HEK293 (cell line): ENCODE data around the gene DENND2A.
A peak's percentile ranks its signal among the peaks of the same experiment; 100 is the strongest.
"Not testable (repeated sequence)": the region's sequence is repeated elsewhere in the genome, so short reads cannot be mapped to it uniquely, and the experiment has no call there.

Source experiments
- CTCF ChIA-PET: fragments of 350-600 bp; formaldehyde crosslinking; extraction: SDS; loops from one replicate; lab custom pipeline; 2021; ENCODE audit warnings: antibody characterized with exemption; lab: Yijun Ruan, JAX
- POLR2A ChIA-PET: fragments of 300-600 bp; formaldehyde crosslinking; extraction: SDS; loops from one replicate; lab custom pipeline; 2020; ENCODE audit warnings: antibody characterized with exemption, inconsistent platforms; lab: Yijun Ruan, JAX
- H3K27ac ChIP-seq: fragments of 200-500 bp; sonication (Bioruptor generic); 2 replicates; pipeline ENCODE4 v1.5.1; 2014; ENCODE audit warnings: low read depth, low read length, control low read depth, inconsistent platforms; ENCODE audit errors: extremely low read depth
- H3K36me3 ChIP-seq, 2 experiments: fragments of 200-500 bp in 1 of 2; sonication (Bioruptor generic) in 1 of 2; 1 replicate in 1 of 2; 2 replicates in 1 of 2; pipeline ENCODE4 v1.5.1; 2014 to 2017; ENCODE audit warnings: inconsistent platforms in 2 of 2, low read length in 2 of 2; ENCODE audit not compliant: control insufficient read depth in 2 of 2, insufficient read depth in 1 of 2
- H3K4me1 ChIP-seq: fragments of 200-500 bp; sonication (Bioruptor generic); 2 replicates; pipeline ENCODE4 v1.5.1; 2014; ENCODE audit warnings: mild to moderate bottlenecking, low read length, inconsistent platforms; ENCODE audit not compliant: control insufficient read depth, insufficient read depth
- H3K4me3 ChIP-seq: 2 replicates; pipeline ENCODE4 v1.5.1; 2011; ENCODE audit warnings: low read depth, mild to moderate bottlenecking, control low read depth, low read length, moderate library complexity
- H3K9me3 ChIP-seq: fragments of 200-500 bp; sonication (Bioruptor generic); 2 replicates; pipeline ENCODE4 v1.5.1; 2014; ENCODE audit warnings: low read depth, low read length, inconsistent platforms; ENCODE audit not compliant: control insufficient read depth, insufficient read depth
- BCL11A ChIP-seq: fragments of 450-650 bp; formaldehyde crosslinking; IDR thresholded peaks from 2 replicates; pipeline ENCODE4 v1.5.1; 2016; ENCODE audit warnings: low read depth, missing biosample characterization, missing genetic modification characterization
- GLI2 ChIP-seq: fragments of 450-650 bp; formaldehyde crosslinking; IDR thresholded peaks from 2 replicates; pipeline ENCODE4; 2017; ENCODE audit warnings: missing biosample characterization, missing genetic modification characterization, low read depth, borderline replicate concordance
- SCRT1 ChIP-seq: fragments of 450-650 bp; formaldehyde crosslinking; IDR thresholded peaks from 2 replicates; pipeline ENCODE4 v1.5.1; 2016; ENCODE audit warnings: missing biosample characterization, missing genetic modification characterization, borderline replicate concordance
- ZEB2 ChIP-seq: fragments of 450-650 bp; formaldehyde crosslinking; IDR thresholded peaks from 2 replicates; pipeline ENCODE4 v1.5.1; 2016; ENCODE audit warnings: missing biosample characterization, missing genetic modification characterization
- ZNF133 ChIP-seq: fragments of 450-650 bp; formaldehyde crosslinking; IDR thresholded peaks from 2 replicates; pipeline ENCODE4 v1.5.1; 2016; ENCODE audit warnings: missing biosample characterization, missing genetic modification characterization
- ZNF223 ChIP-seq: fragments of 450-650 bp; formaldehyde crosslinking; IDR thresholded peaks from 2 replicates; pipeline ENCODE4 v1.5.1; 2016; ENCODE audit warnings: missing biosample characterization, missing genetic modification characterization
- ZNF529 ChIP-seq: fragments of 450-650 bp; formaldehyde crosslinking; IDR thresholded peaks from 2 replicates; pipeline ENCODE4 v1.5.1; 2017; ENCODE audit warnings: missing genetic modification characterization, missing biosample characterization; ENCODE audit not compliant: insufficient replicate concordance
- ZSCAN18 ChIP-seq: fragments of 450-650 bp; formaldehyde crosslinking; IDR thresholded peaks from 2 replicates; pipeline ENCODE4 v1.5.1; 2016; ENCODE audit warnings: missing biosample characterization, missing genetic modification characterization
- TF ChIP-seq, protein P1 (sequence below): fragments of 450-650 bp; formaldehyde crosslinking; IDR thresholded peaks from 2 replicates; pipeline ENCODE4 v1.5.1; 2016; ENCODE audit warnings: missing biosample characterization, missing genetic modification characterization
- TF ChIP-seq, protein P2 (sequence below): fragments of 450-650 bp; formaldehyde crosslinking; IDR thresholded peaks from 2 replicates; pipeline ENCODE4 v1.5.1; 2016; ENCODE audit warnings: missing biosample characterization, missing genetic modification characterization

DENND2A gene

DNA sequence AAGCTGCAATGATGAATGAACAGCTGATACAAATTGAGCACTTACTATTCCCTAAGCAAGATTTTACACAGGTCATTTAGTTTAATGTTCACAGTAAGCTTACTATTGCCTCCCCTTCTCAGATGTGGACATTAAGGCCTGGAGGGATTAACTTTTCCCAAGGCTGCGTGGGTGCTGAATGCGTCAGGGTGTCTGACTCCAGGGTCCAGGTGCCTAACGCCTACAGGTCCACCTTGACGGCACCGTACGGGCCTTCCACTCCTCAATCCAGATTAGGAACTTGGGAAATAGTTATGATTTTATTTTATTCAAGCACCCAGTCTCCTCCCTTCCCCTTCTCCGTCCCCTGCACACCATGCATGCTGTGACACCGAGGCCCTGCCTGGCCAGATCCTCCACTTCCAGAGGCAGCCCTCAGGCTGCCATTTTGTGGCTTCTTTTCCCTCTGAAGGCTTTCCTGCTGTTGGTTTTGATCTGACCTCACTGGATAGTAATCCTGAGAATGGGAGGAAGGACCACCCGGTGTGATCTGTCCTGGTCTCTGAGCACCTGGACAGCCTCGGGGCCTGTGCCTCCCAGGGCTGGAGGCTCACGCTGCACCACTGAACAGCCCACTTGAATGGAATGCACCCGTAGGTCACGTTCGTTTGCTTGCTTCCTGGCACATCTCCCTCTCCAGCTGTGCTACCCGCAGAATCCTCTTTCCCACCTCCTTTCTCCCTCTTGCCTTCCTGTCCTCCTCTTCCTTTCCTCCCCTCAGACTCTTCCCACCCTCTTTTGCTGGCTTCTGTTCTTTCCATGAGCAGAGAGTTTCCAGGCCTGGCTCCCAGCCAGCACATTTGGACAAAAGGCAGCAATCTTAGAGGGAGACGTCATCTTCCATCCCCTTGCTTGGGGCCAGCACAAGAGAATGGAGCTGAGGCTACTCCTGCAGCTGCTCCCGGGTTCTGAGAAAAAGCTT is 14.4 kb downstream of the DENND2A start (continued):
- no peak for TF ChIP-seq GLI2 (tag by site-specific recombination)

DNA sequence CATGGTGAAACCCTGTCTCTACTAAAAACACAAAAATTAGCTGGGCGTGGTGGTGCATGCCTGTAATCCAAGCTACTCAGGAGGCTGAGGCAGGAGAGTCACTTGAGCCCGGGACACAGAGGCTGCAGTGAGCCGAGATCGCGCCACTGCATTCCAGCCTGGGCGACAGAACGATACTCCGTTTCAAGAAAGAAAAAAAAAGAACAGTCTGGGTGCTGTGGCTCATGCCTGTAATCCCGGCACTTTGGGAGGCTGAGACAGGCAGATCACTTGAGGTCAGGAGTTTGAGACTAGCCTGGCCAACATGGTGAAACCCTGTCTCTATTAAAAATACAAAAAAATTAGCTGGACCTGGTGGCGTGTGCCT is 15.4 kb downstream of the DENND2A start:
- not testable (repeated sequence) for H3K36me3 ChIP-seq, H3K27ac ChIP-seq, H3K4me1 ChIP-seq, H3K9me3 ChIP-seq, H3K4me3 ChIP-seq
- POLR2A ChIA-PET: interaction anchor here (0.7 to 3.1 kb wide), 4 partner anchors 10 to 178 kb away, joined by 3 to 10 read pairs (median 7); no protein-coding TSS in a partner anchor
- CTCF ChIA-PET: interaction anchor here (0.7 kb wide), 1 partner anchor 16 kb away, joined by 4 read pairs; no protein-coding TSS in a partner anchor

DNA sequence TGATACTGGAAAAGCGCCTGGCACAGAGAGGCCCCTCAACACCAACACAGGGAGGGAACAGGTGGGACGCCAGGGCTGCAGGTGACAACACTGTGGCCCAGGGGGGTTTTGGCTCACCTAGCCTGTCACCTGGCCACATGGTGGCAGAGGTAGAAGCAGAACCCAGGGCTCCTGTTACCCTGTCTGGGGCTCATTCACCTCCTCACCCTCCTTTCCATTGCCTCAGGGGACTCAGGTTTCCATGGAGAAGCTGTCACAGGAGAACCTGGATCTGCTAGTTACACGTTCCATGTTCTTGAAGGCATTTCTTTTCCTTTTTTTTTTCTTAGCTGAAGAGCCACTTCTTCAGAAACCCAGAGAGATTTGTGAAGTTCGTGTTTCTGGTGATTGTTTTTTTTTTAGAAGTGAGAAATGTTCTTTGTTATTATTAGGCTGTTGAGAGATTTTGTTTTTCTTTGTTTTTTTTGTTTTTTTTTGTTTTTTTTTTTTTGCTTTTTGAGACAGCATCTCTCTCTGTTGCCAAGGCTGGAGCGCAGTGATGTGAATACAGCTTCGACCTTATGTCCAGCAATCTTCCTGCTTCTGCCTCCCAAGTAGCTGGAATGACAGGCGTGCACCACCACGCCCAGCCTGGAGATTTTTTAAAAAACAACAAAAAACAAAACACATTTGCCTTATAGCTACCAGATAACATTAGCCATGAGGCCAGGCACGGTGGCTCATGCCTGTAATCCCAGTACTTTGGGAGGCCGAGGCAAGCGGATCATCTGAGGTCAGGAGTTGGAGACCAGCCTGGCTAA is 16.0 kb downstream of the DENND2A start:
- no peak for TF ChIP-seq ZSCAN18 (tag by site-specific recombination)
- TF ChIP-seq, protein P1, sequence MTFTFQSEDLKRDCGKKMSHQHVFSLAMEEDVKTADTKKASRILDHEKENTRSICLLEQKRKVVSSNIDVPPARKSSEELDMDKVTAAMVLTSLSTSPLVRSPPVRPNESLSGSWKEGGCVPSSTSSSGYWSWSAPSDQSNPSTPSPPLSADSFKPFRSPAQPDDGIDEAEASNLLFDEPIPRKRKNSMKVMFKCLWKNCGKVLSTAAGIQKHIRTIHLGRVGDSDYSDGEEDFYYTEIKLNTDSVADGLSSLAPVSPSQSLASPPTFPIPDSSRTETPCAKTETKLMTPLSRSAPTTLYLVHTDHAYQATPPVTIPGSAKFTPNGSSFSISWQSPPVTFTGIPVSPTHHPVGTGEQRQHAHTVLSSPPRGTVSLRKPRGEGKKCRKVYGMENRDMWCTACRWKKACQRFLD (tag by site-specific recombination): no peak
- TF ChIP-seq ZNF133 (tag by site-specific recombination): no peak
- no peak for TF ChIP-seq ZEB2 (tag by site-specific recombination)
- no peak for TF ChIP-seq ZNF223 (tag by site-specific recombination)
- no peak for TF ChIP-seq BCL11A (tag by site-specific recombination)
- TF ChIP-seq, protein P2, sequence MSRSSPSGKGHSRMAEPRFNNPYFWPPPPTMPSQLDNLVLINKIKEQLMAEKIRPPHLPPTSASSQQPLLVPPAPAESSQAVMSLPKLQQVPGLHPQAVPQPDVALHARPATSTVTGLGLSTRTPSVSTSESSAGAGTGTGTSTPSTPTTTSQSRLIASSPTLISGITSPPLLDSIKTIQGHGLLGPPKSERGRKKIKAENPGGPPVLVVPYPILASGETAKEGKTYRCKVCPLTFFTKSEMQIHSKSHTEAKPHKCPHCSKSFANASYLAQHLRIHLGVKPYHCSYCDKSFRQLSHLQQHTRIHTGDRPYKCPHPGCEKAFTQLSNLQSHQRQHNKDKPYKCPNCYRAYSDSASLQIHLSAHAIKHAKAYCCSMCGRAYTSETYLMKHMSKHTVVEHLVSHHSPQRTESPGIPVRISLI (tag by site-specific recombination): peak; percentile 65; the same call in 1 of the 2 replicates
- TF ChIP-seq SCRT1 (tag by site-specific recombination): 0 out of 2 replicates have a peak, but pooled peaks have one; percentile 14
- TF ChIP-seq, all 188 proteins: peak for 2
- ChIA-PET CTCF (interaction anchor here (0.7 to 1.4 kb wide), 3 partner anchors 17 to 21 kb away, joined by 3 to 4 read pairs (median 3); no protein-coding TSS in a partner anchor), POLR2A (interaction anchor here (0.6 to 3.1 kb wide), 4 partner anchors 11 to 178 kb away, joined by 3 to 10 read pairs (median 4); no protein-coding TSS in a partner anchor)
- H3K9me3 ChIP-seq: no peaks in the 10 kb centered on the region
- H3K36me3 ChIP-seq: no peaks in the 10 kb centered on the region
- no peak overlapping the region for H3K27ac ChIP-seq
- no peaks in the 10 kb centered on the region for H3K4me1 ChIP-seq
- H3K4me3 ChIP-seq: no peak overlapping the region

GRCh38 chr7:140623980-140624379 is 16.6 kb downstream of the DENND2A start:
- H3K36me3 ChIP-seq: no peaks in the 10 kb centered on the region
- CTCF ChIA-PET: interaction anchor here (1.4 kb wide), 1 partner anchor 22 kb away, joined by 3 read pairs; no protein-coding TSS in a partner anchor
- H3K4me1 ChIP-seq: no peaks in the 10 kb centered on the region
- no peak overlapping the region for H3K4me3 ChIP-seq
- POLR2A ChIA-PET: interaction anchor here (0.6 to 1.1 kb wide), 2 partner anchors 14 to 17 kb away, joined by 3 to 6 read pairs; partner anchors contain the start of gene DENND2A
- no peak for TF ChIP-seq ZNF529 (tag by site-specific recombination)
- no peaks in the 10 kb centered on the region for H3K9me3 ChIP-seq
- H3K27ac ChIP-seq: no peak overlapping the region
